Gastroesophageal sphincter (tissue), 4 donors: Measurements from ENCODE around the gene C9orf50. TPM values are rescaled to one million over a fixed set of nuclear protein-coding genes. Genes with fewer than 3 reads are reported as not detected.

Experiments used
- ATAC-seq: fragments of 150-250 bp; one replicate; pipeline ENCODE4 v1.9.1; 2016; ENCODE audit warnings: mild to moderate bottlenecking, moderate library complexity
- H3K27ac ChIP-seq, 4 donors: fragments of 200-600 bp; sonication (generic) in 3 of 4; 1 replicate in 3 of 4; 2 replicates in 1 of 4; pipeline ENCODE4 v1.5.1; 2016 to 2019
- H3K27me3 ChIP-seq: fragments of 200-600 bp; sonication (generic); one replicate; pipeline ENCODE4 v1.5.1; 2019
- H3K36me3 ChIP-seq, 2 donors: fragments of 200-600 bp; sonication (generic); one replicate each; pipeline ENCODE4 v1.5.1; 2019; ENCODE audit warnings: control low read depth in 1 of 2
- H3K4me1 ChIP-seq, 3 donors: fragments of 200-600 bp; sonication (generic); 1 replicate in 2 of 3; 2 replicates in 1 of 3; pipeline ENCODE4 v1.5.1; 2016 to 2019; ENCODE audit warnings: control low read depth in 2 of 3
- H3K4me3 ChIP-seq, 2 donors: fragments of 200-600 bp; sonication (generic); one replicate each; pipeline ENCODE4 v1.5.1; 2019; ENCODE audit warnings: mild to moderate bottlenecking in 1 of 2, moderate library complexity in 1 of 2
- H3K9me3 ChIP-seq, 3 donors: fragments of 200-600 bp; sonication (generic); one replicate each; pipeline ENCODE4 v1.5.1; 2017 to 2019; ENCODE audit warnings: control low read depth in 2 of 3
- CTCF ChIP-seq, 4 experiments: fragments of 200-600 bp in 2 of 4; fragments of 450-650 bp in 2 of 4; sonication (generic) in 1 of 4; IDR thresholded peaks; one replicate each; pipeline ENCODE4 v1.5.1; 2017 to 2019; ENCODE audit warnings: antibody characterized with exemption in 4 of 4, mild to moderate bottlenecking in 2 of 4, moderate library complexity in 2 of 4
- EP300 ChIP-seq: sonication (generic); formaldehyde crosslinking; IDR thresholded peaks from one replicate; pipeline ENCODE4 v1.6.1; 2017; ENCODE audit warnings: antibody characterized with exemption, mild to moderate bottlenecking
- POLR2A ChIP-seq, 2 donors: fragments of 450-650 bp; IDR thresholded peaks; one replicate each; pipeline ENCODE4 v1.6.1; 2017; ENCODE audit warnings: antibody characterized with exemption in 2 of 2, mild to moderate bottlenecking in 2 of 2, moderate library complexity in 1 of 2
- POLR2AphosphoS5 ChIP-seq: sonication (generic); formaldehyde crosslinking; IDR thresholded peaks from one replicate; pipeline ENCODE4 v1.6.1; 2017; ENCODE audit warnings: antibody characterized with exemption
- WGBS, 2 donors: methylation state at CpG; one replicate each; pipeline ENCODE4 v1.1.5; 2018; ENCODE audit warnings: low coverage in 1 of 2; 5-methylcytosine and 5-hydroxymethylcytosine counted together
- total RNA-seq, 4 donors: library from RNA; depleted of rRNA; stranded (reverse); fragments of >200 nt; gene quantifications; one replicate each; pipeline ENCODE4 v1.1.0, GENCODE V29; 2016

C9orf50 gene
- total RNA-seq, 4 donors from 2014 or later = 0.27 TPM; not detected in 3

GRCh38 chr9:129562514-129562913 lies 58.4 kb downstream of the C9orf50 start:
- no peak overlapping the region for H3K4me3 ChIP-seq
- ATAC-seq = no peak
- H3K36me3 ChIP-seq = no peaks in the 10 kb centered on the region
- H3K4me1 ChIP-seq = peaks cover 0 to 32% (median 4%) of the 10 kb centered on the region in 3 donors
- WGBS, 2 donors = 80 to 84% methylated on average over 12 of the region's 12 CpGs
- no peaks in the 10 kb centered on the region for H3K9me3 ChIP-seq
- no peak for TF ChIP-seq POLR2AphosphoS5
- no peak for TF ChIP-seq EP300
- no peak for TF ChIP-seq CTCF (IDR thresholded peaks at IDR 0.05)
- no peak for TF ChIP-seq POLR2A (IDR thresholded peaks at IDR 0.05)
- no peaks in the 10 kb centered on the region for H3K27me3 ChIP-seq
- H3K27ac ChIP-seq = no peak overlapping the region

Other genes starting within 250 kb of the C9orf50 start
- gene NTMT1, start 5.1 kb upstream of the C9orf50 start, total RNA-seq = 10 to 100 TPM; 12.8 to 24.0 (median 21.8) TPM
- 10 to 100 TPM; 21.3 to 37.2 (median 28.2) TPM for gene ASB6, start 21.1 kb upstream of the C9orf50 start, total RNA-seq
- 10 to 100 TPM in 1 of 4 donors, 1 to 10 TPM in 2, under 1 TPM in 1; 0.93 to 12.1 (median 7.1) TPM for gene PRRX2, start 44.5 kb upstream of the C9orf50 start, total RNA-seq
- 10 to 100 TPM in 1 of 4 donors, 1 to 10 TPM in 2, under 1 TPM in 1; 0.78 to 15.1 (median 6.1) TPM for gene PTGES, start 131.9 kb upstream of the C9orf50 start, total RNA-seq
- 10 to 100 TPM; 17.5 to 55.4 (median 33.8) TPM for gene TOR1B, start 182.1 kb upstream of the C9orf50 start, total RNA-seq
- gene TOR1A, start 203.0 kb upstream of the C9orf50 start, total RNA-seq = 10 to 100 TPM; 33.9 to 45.9 (median 38.2) TPM
- gene C9orf78, start 214.2 kb upstream of the C9orf50 start, total RNA-seq = 100 to 1,000 TPM in 2 of 4 donors, 10 to 100 TPM in 2; 59.9 to 113 (median 85.0) TPM
- 10 to 100 TPM; 25.9 to 56.8 (median 33.4) TPM for gene USP20, start 214.4 kb upstream of the C9orf50 start, total RNA-seq